Mesothelial cell of epicardium (in vitro differentiated cells): ENCODE data around the gene FBXO10. TPM values are rescaled to one million over a fixed set of nuclear protein-coding genes. Genes with fewer than 3 reads are reported as not detected.
"Not testable (repeated sequence)": the region's sequence is repeated elsewhere in the genome, so short reads cannot be mapped to it uniquely, and the experiment has no call there.

ENCODE experiments used
- DNase-seq, 2 experiments: peaks; one replicate each; pipeline ENCODE4 v3.0.0; 2021; ENCODE audit warnings: low spot score in 2 of 2; ENCODE audit not compliant: unreplicated experiment in 2 of 2
- H3K27ac Mint-ChIP-seq: 2 replicates; pipeline ENCODE4 v1.8.0; 2021; ENCODE audit warnings: mixed read lengths
- H3K27me3 Mint-ChIP-seq: 2 replicates; pipeline ENCODE4 v1.8.0; 2021; ENCODE audit warnings: low read depth, mixed read lengths
- H3K36me3 Mint-ChIP-seq: 2 replicates; pipeline ENCODE4 v1.8.0; 2021; ENCODE audit warnings: mixed read lengths
- H3K4me1 Mint-ChIP-seq: 2 replicates; pipeline ENCODE4 v1.8.0; 2021; ENCODE audit warnings: mixed read lengths
- H3K4me3 Mint-ChIP-seq: 2 replicates; pipeline ENCODE4 v1.8.0; 2021; ENCODE audit warnings: mild to moderate bottlenecking, moderate library complexity, mixed read lengths
- H3K9me3 Mint-ChIP-seq: 2 replicates; pipeline ENCODE4 v1.8.0; 2021; ENCODE audit warnings: mixed read lengths
- CTCF ChIP-seq: fragments of 200-600 bp; sonication (generic); IDR thresholded peaks from one replicate; pipeline ENCODE4 v1.5.0; 2021; ENCODE audit warnings: antibody characterized with exemption; ENCODE audit not compliant: unreplicated experiment
- total RNA-seq: library from RNA; stranded (reverse); gene quantifications from 3 replicates; pipeline ENCODE4 v1.2.1, GENCODE V29; 2021

FBXO10 gene
- total RNA-seq, 1 donor from 2014 or later: 26.6 TPM

DNA sequence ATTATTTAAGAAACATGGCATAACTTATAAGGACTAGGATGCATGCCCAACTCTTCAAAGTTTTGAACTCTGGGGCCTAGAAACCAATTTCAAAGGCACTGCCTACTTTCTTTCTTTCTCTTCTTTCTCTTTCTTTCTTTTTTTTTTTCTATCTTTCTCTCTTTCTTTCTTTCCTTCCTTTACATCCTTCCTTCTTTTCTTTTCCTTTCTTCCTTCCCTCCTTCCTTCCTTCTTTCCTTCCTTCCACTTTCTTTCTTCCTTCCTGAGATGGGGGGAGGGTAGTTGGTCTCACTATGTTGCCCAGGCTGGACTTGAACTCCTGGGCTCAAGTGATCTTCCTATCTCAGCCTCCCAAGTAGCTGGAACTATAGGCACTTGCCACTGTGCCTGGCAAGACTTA lies 32.1 kb upstream of the FBXO10 start:
- H3K9me3 Mint-ChIP-seq: no peaks in the 10 kb centered on the region

DNA sequence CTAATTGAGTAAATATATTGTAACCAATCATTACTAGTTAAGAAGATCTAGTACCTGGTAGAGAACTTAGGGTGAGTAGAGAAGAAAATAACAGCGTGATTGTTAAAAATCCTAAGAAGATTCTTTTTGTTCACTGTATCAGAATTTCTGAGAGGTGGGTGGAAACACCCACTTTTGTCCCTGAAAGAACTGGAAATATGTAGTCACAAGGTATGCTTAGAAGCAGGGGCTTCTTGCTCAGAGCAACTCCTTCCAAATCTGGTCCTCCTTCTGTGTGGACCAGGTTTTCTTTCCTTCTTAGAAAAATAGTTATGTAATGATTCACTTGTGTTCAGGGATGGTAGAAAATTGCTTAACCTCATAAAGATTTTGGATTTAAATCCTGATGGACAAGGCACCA lies 28.1 kb upstream of the FBXO10 start:
- H3K27ac Mint-ChIP-seq: no peak overlapping the region
- no peaks in the 10 kb centered on the region for H3K9me3 Mint-ChIP-seq
- peaks cover 61% of the 10 kb centered on the region for H3K27me3 Mint-ChIP-seq
- no peak overlapping the region for H3K4me3 Mint-ChIP-seq
- TF ChIP-seq CTCF: no peak
- no peaks in the 10 kb centered on the region for H3K4me1 Mint-ChIP-seq
- H3K36me3 Mint-ChIP-seq: no peaks in the 10 kb centered on the region
- no peak for DNase-seq

More for the DNA sequence above, 32.1 kb upstream of the FBXO10 start:
- DNase-seq: no peak
- peaks cover 62% of the 10 kb centered on the region for H3K27me3 Mint-ChIP-seq
- no peak overlapping the region for H3K4me3 Mint-ChIP-seq
- TF ChIP-seq CTCF: no peak
- no peaks in the 10 kb centered on the region for H3K36me3 Mint-ChIP-seq
- no peak overlapping the region for H3K27ac Mint-ChIP-seq
- no peaks in the 10 kb centered on the region for H3K4me1 Mint-ChIP-seq

DNA sequence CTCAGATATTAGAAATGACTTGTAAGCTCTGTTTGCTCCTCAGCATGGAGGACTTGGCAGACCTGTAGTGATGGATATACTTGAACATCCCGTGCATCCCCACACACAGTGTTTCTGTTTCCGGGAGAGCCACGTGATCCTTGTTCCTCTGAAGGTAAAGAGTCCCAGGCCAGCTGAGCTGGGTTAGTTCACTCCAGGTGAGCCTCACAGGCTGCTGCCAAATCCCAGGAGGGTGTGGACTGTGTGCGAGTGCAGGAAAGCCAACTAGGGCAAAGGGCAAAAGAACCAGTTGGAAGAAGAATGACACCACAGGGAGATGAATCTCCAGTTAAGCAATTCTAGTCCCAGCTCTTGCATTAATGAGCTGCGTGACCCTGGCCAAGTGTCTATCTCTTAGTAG lies 26.6 kb upstream of the FBXO10 start:
- Mint-ChIP-seq H3K36me3 (no peaks in the 10 kb centered on the region), H3K9me3 (no peaks in the 10 kb centered on the region), H3K4me3 (no peak overlapping the region), H3K4me1 (no peaks in the 10 kb centered on the region), H3K27ac (no peak overlapping the region), H3K27me3 (peaks cover 56% of the 10 kb centered on the region)
- DNase-seq: no peak
- no peak for TF ChIP-seq CTCF

- H3K9me3 Mint-ChIP-seq, H3K4me3 Mint-ChIP-seq, H3K4me1 Mint-ChIP-seq, H3K27ac Mint-ChIP-seq, H3K36me3 Mint-ChIP-seq, DNase-seq: not testable (repeated sequence)
- H3K27me3 Mint-ChIP-seq: peaks cover 52% of the 10 kb centered on the region
Observed at GRCh38 chr9:37602061-37602460, 25.9 kb upstream of the FBXO10 start.

- Mint-ChIP-seq H3K27me3 (peaks cover 32% of the 10 kb centered on the region), H3K9me3 (no peaks in the 10 kb centered on the region), H3K4me1 (peaks cover 11% of the 10 kb centered on the region), H3K27ac (no peak overlapping the region), H3K4me3 (no peak overlapping the region), H3K36me3 (no peaks in the 10 kb centered on the region)
- DNase-seq: no peak
- TF ChIP-seq CTCF: no peak
Observed at GRCh38 chr9:37596504-37596903, 20.3 kb upstream of the FBXO10 start.

GRCh38 chr9:37593883-37594448 lies 17.8 kb upstream of the FBXO10 start:
- no peaks in the 10 kb centered on the region for H3K36me3 Mint-ChIP-seq
- no peak for TF ChIP-seq CTCF
- H3K27ac Mint-ChIP-seq: peak overlapping the region; percentile 30
- peak overlapping the region; percentile 24 for H3K4me3 Mint-ChIP-seq
- no peaks in the 10 kb centered on the region for H3K9me3 Mint-ChIP-seq
- H3K4me1 Mint-ChIP-seq: peaks cover 20% of the 10 kb centered on the region
- no peak for DNase-seq
- H3K27me3 Mint-ChIP-seq: peaks cover 21% of the 10 kb centered on the region
